Measurements from ENCODE around the gene KANK2. TPM values are rescaled to one million over a fixed set of nuclear protein-coding genes. Genes with fewer than 3 reads are reported as not detected.

Gene KANK2
- total and polyA plus RNA-seq, 2 of the 4 experiments (the other 2 are of a cell fraction) = 104 to 176 TPM

Other genes starting within 250 kb of the KANK2 start
- gene SMARCA4, start 236.5 kb downstream of the KANK2 start, total RNA-seq (2012; rRNA removed) = 41.4 and 53.3 TPM in 2 replicates
- 73.6 and 85.6 TPM in 2 replicates for gene SMARCA4, start 236.5 kb downstream of the KANK2 start, polyA plus RNA-seq (2012; rRNA removed)
- 40.5 and 45.2 TPM in 2 replicates for gene LDLR, start 108.1 kb downstream of the KANK2 start, total RNA-seq (2012; rRNA removed)
- gene LDLR, start 108.1 kb downstream of the KANK2 start, polyA plus RNA-seq (2012; rRNA removed) = 53.8 and 61.2 TPM in 2 replicates
- gene SPC24, start 41.8 kb downstream of the KANK2 start, total RNA-seq (2012; rRNA removed) = 68.3 and 97.5 TPM in 2 replicates
- 11.7 and 12.2 TPM in 2 replicates for gene SPC24, start 41.8 kb downstream of the KANK2 start, polyA plus RNA-seq (2012; rRNA removed)
- gene ANGPTL8, start 42.1 kb upstream of the KANK2 start, total RNA-seq (2012; rRNA removed) = not detected in 2 replicates
- gene ANGPTL8, start 42.1 kb upstream of the KANK2 start, polyA plus RNA-seq (2012; rRNA removed) = not detected in 2 replicates
- gene DOCK6, start 65.0 kb upstream of the KANK2 start, total RNA-seq (2012; rRNA removed) = 4.4 and 5.0 TPM in 2 replicates
- 17.7 and 18.4 TPM in 2 replicates for gene DOCK6, start 65.0 kb upstream of the KANK2 start, polyA plus RNA-seq (2012; rRNA removed)
- gene TSPAN16, start 98.6 kb upstream of the KANK2 start, total RNA-seq (2012; rRNA removed) = not detected in 2 replicates
- not detected in 2 replicates for gene TSPAN16, start 98.6 kb upstream of the KANK2 start, polyA plus RNA-seq (2012; rRNA removed)
- gene RAB3D, start 142.1 kb upstream of the KANK2 start, total RNA-seq (2012; rRNA removed) = 4.8 and 5.0 TPM in 2 replicates
- 5.0 and 5.5 TPM in 2 replicates for gene RAB3D, start 142.1 kb upstream of the KANK2 start, polyA plus RNA-seq (2012; rRNA removed)
- 87.5 and 136 TPM in 2 replicates for gene TMEM205, start 148.7 kb upstream of the KANK2 start, total RNA-seq (2012; rRNA removed)
- 107 and 110 TPM in 2 replicates for gene TMEM205, start 148.7 kb upstream of the KANK2 start, polyA plus RNA-seq (2012; rRNA removed)
- gene CCDC159, start 149.0 kb upstream of the KANK2 start, total RNA-seq (2012; rRNA removed) = 4.4 and 4.7 TPM in 2 replicates
- 14.0 and 14.3 TPM in 2 replicates for gene CCDC159, start 149.0 kb upstream of the KANK2 start, polyA plus RNA-seq (2012; rRNA removed)
- 3.9 and 4.4 TPM in 2 replicates for gene PLPPR2, start 157.9 kb upstream of the KANK2 start, total RNA-seq (2012; rRNA removed)
- gene PLPPR2, start 157.9 kb upstream of the KANK2 start, polyA plus RNA-seq (2012; rRNA removed) = 45.2 and 50.2 TPM in 2 replicates
- gene SWSAP1, start 177.1 kb upstream of the KANK2 start, total RNA-seq (2012; rRNA removed) = 0.36 and 0.56 TPM in 2 replicates
- 1.6 and 2.0 TPM in 2 replicates for gene SWSAP1, start 177.1 kb upstream of the KANK2 start, polyA plus RNA-seq (2012; rRNA removed)
- gene EPOR, start 186.8 kb upstream of the KANK2 start, total RNA-seq (2012; rRNA removed) = 3.1 and 4.3 TPM in 2 replicates
- gene EPOR, start 186.8 kb upstream of the KANK2 start, polyA plus RNA-seq (2012; rRNA removed) = 10.1 and 12.0 TPM in 2 replicates
- gene RGL3, start 221.8 kb upstream of the KANK2 start, total RNA-seq (2012; rRNA removed) = 0.18 TPM in 1 of 2 replicates, not detected in the other
- 0.34 and 0.62 TPM in 2 replicates for gene RGL3, start 221.8 kb upstream of the KANK2 start, polyA plus RNA-seq (2012; rRNA removed)
- under 0.01 and 0.28 TPM in 2 replicates for gene ODAD3, start 237.6 kb upstream of the KANK2 start, total RNA-seq (2012; rRNA removed)
- gene ODAD3, start 237.6 kb upstream of the KANK2 start, polyA plus RNA-seq (2012; rRNA removed) = 0.04 and 0.44 TPM in 2 replicates
- 36.0 and 55.8 TPM in 2 replicates for gene PRKCSH, start 238.1 kb upstream of the KANK2 start, total RNA-seq (2012; rRNA removed)
- gene PRKCSH, start 238.1 kb upstream of the KANK2 start, polyA plus RNA-seq (2012; rRNA removed) = 252 and 272 TPM in 2 replicates

Data from IMR-90 (cell line).